Thyroid gland (tissue), 4 donors: ENCODE measurements around the gene CHTF18. TPM values are rescaled to one million over a fixed set of nuclear protein-coding genes. Genes with fewer than 3 reads are reported as not detected.
A peak's percentile ranks its signal among the peaks of the same experiment; 100 is the strongest.

Source experiments
- DNase-seq, 2 donors: peaks; one replicate each; pipeline ENCODE4 v3.0.0-alpha.2; 2019
- H3K27ac ChIP-seq, 3 donors: fragments of 200-600 bp; sonication (generic); 1 replicate in 2 of 3; 2 replicates in 1 of 3; pipeline ENCODE4 v1.5.1; 2016 to 2019; ENCODE audit warnings: mild to moderate bottlenecking in 1 of 3, moderate library complexity in 1 of 3
- H3K27me3 ChIP-seq: fragments of 200-600 bp; sonication (generic); one replicate; pipeline ENCODE4 v1.5.1; 2019
- H3K36me3 ChIP-seq, 2 donors: fragments of 200-600 bp; sonication (generic); one replicate each; pipeline ENCODE4 v1.5.1; 2016 to 2019
- H3K4me1 ChIP-seq, 2 donors: fragments of 200-600 bp; sonication (generic); one replicate each; pipeline ENCODE4 v1.5.1; 2017 to 2019
- H3K4me3 ChIP-seq, 3 donors: fragments of 200-600 bp; sonication (generic); replicated peaks in 1 of 3; 1 replicate in 2 of 3; 2 replicates in 1 of 3; pipeline ENCODE4 v1.5.1; 2016; ENCODE audit warnings: mild to moderate bottlenecking in 1 of 3
- H3K9me3 ChIP-seq: fragments of 200-600 bp; sonication (generic); one replicate; pipeline ENCODE4 v1.5.1; 2017
- CTCF ChIP-seq, 6 experiments: fragments of 200-600 bp in 3 of 6; fragments of 450-650 bp in 3 of 6; sonication (generic) in 3 of 6; IDR thresholded peaks; one replicate each; pipeline ENCODE4 v1.5.1; 2016 to 2019; ENCODE audit warnings: antibody characterized with exemption in 6 of 6, mild to moderate bottlenecking in 2 of 6, inconsistent platforms in 1 of 6, moderate library complexity in 1 of 6
- POLR2A ChIP-seq, 2 donors: fragments of 450-650 bp; IDR thresholded peaks; one replicate each; pipeline ENCODE4 v1.6.1; 2017; ENCODE audit warnings: antibody characterized with exemption in 2 of 2, mild to moderate bottlenecking in 2 of 2, moderate library complexity in 1 of 2
- WGBS, 2 donors: methylation state at CpG; one replicate each; pipeline ENCODE4 v1.1.5; 2017; 5-methylcytosine and 5-hydroxymethylcytosine counted together
- intact Hi-C: fragments of 100-400 bp; cut with DNase I; formaldehyde crosslinking; loops from one replicate; pipeline ENCODE4 v1.15.1; 2023
- total RNA-seq, 4 donors: library from RNA; depleted of rRNA; stranded (reverse); fragments of >200 nt; gene quantifications; one replicate each; pipeline ENCODE4 v1.2.3, GENCODE V29; 2016

Gene CHTF18
- total RNA-seq, 4 donors from 2014 or later: 10.1 to 14.6 (median 11.7) TPM

- Histone ChIP-seq H3K4me1 (peaks cover 14 to 19% of the 10 kb centered on the region in 2 donors), H3K27ac (no peak overlapping the region), H3K27me3 (no peaks in the 10 kb centered on the region), H3K4me3 (peak overlapping the region in 1 of 3 donors; percentile 60), H3K36me3 (peaks cover 0 to 6% of the 10 kb centered on the region in 2 donors), H3K9me3 (no peaks in the 10 kb centered on the region)
- TF ChIP-seq POLR2A (IDR thresholded peaks at IDR 0.05): no peak
- no peak for TF ChIP-seq CTCF (IDR thresholded peaks at IDR 0.05)
- WGBS, 2 donors: 76 to 100% methylated on average over 1 to 30 of the region's 33 CpGs
- intact Hi-C loops: no loop called here
- no peak for DNase-seq
These were observed 901 bp downstream of the CHTF18 start for GRCh38 chr16:789191-789850.

GRCh38 chr16:790086-790485 lies 1.7 kb downstream of the CHTF18 start:
- H3K4me3 ChIP-seq: no peak overlapping the region
- no peaks in the 10 kb centered on the region for H3K9me3 ChIP-seq
- no peak for TF ChIP-seq CTCF (IDR thresholded peaks at IDR 0.05)
- TF ChIP-seq POLR2A (IDR thresholded peaks at IDR 0.05): no peak
- H3K36me3 ChIP-seq: peaks cover 0 to 6% of the 10 kb centered on the region in 2 donors
- intact Hi-C loops: no loop called here
- no peak for DNase-seq
- peaks cover 14 to 19% of the 10 kb centered on the region in 2 donors for H3K4me1 ChIP-seq
- 92 to 94% methylated on average over 5 to 12 of the region's 17 CpGs for WGBS, 2 donors
- no peak overlapping the region for H3K27ac ChIP-seq
- H3K27me3 ChIP-seq: no peaks in the 10 kb centered on the region

- Histone ChIP-seq H3K4me1 (peaks cover 14 to 19% of the 10 kb centered on the region in 2 donors), H3K27ac (no peak overlapping the region), H3K27me3 (no peaks in the 10 kb centered on the region), H3K4me3 (no peak overlapping the region), H3K36me3 (peaks cover 0 to 4% of the 10 kb centered on the region in 2 donors), H3K9me3 (no peaks in the 10 kb centered on the region)
- WGBS, 2 donors: 92 to 94% methylated on average over 17 to 21 of the region's 23 CpGs
- DNase-seq: no peak
- TF ChIP-seq CTCF (IDR thresholded peaks at IDR 0.05) (no peak), POLR2A (IDR thresholded peaks at IDR 0.05) (no peak)
- intact Hi-C loops: no loop called here
These were observed 2.7 kb downstream of the CHTF18 start for GRCh38 chr16:791131-791530.

GRCh38 chr16:792221-792995 lies 4.0 kb downstream of the CHTF18 start:
- no peaks in the 10 kb centered on the region for H3K36me3 ChIP-seq
- no peak for TF ChIP-seq POLR2A (IDR thresholded peaks at IDR 0.05)
- no peak for TF ChIP-seq CTCF (IDR thresholded peaks at IDR 0.05)
- no peak overlapping the region for H3K4me3 ChIP-seq
- peaks cover 11 to 13% of the 10 kb centered on the region in 2 donors for H3K4me1 ChIP-seq
- WGBS, 2 donors: 93 to 95% methylated on average over 28 of the region's 46 CpGs
- intact Hi-C loops: no loop called here
- H3K27me3 ChIP-seq: no peaks in the 10 kb centered on the region
- no peaks in the 10 kb centered on the region for H3K9me3 ChIP-seq
- no peak overlapping the region for H3K27ac ChIP-seq
- DNase-seq: no peak

- intact Hi-C loops: no loop called here
- TF ChIP-seq POLR2A (IDR thresholded peaks at IDR 0.05): no peak
- no peak for TF ChIP-seq CTCF (IDR thresholded peaks at IDR 0.05)
These were observed 5.0 kb downstream of the CHTF18 start for GRCh38 chr16:793414-793813.

More at GRCh38 chr16:793414-793813, 5.0 kb downstream of the CHTF18 start:
- Histone ChIP-seq H3K9me3 (no peaks in the 10 kb centered on the region), H3K27me3 (no peaks in the 10 kb centered on the region), H3K4me1 (peaks cover 7 to 9% of the 10 kb centered on the region in 2 donors), H3K27ac (no peak overlapping the region), H3K4me3 (no peak overlapping the region), H3K36me3 (no peaks in the 10 kb centered on the region)
- DNase-seq: no peak
- whole genome bisulfite sequencing, 2 donors: 98 to 100% methylated on average over 4 to 8 of the region's 8 CpGs
